HG03196 (cell line): ENCODE measurements around the gene TLE4.

ENCODE experiments used
- ATAC-seq: cut with Tn5 transposase; IDR thresholded peaks from one replicate; pipeline ENCODE4 v1.9.1; 2021; ENCODE audit not compliant: unreplicated experiment

Gene TLE4

GRCh38 chr9:79570448-79571308, 1.1 kb upstream of the TLE4 start:
- ATAC-seq, result no peak

- no peak for ATAC-seq
Measured at GRCh38 chr9:79572032-79572607, 355 bp downstream of the TLE4 start.

- no peak for ATAC-seq
Measured at GRCh38 chr9:79572608-79573411, 1.0 kb downstream of the TLE4 start.

- ATAC-seq, result no peak
Measured at GRCh38 chr9:79573412-79573923, 1.7 kb downstream of the TLE4 start.

GRCh38 chr9:79574136-79574535, 2.4 kb downstream of the TLE4 start:
- ATAC-seq, result no peak

- ATAC-seq, result no peak
Measured at GRCh38 chr9:79574781-79575180, 3.0 kb downstream of the TLE4 start.

GRCh38 chr9:79575547-79575946, 3.8 kb downstream of the TLE4 start:
- ATAC-seq, result no peak

GRCh38 chr9:79577969-79578723, 6.4 kb downstream of the TLE4 start:
- ATAC-seq, result no peak

- no peak for ATAC-seq
Measured at GRCh38 chr9:79578891-79579290, 7.1 kb downstream of the TLE4 start.

- no peak for ATAC-seq
Measured at GRCh38 chr9:79579624-79580023, 7.9 kb downstream of the TLE4 start.

- ATAC-seq, result no peak
Measured at GRCh38 chr9:79580055-79580454, 8.3 kb downstream of the TLE4 start.

- ATAC-seq, result no peak
Measured at GRCh38 chr9:79581388-79581787, 9.6 kb downstream of the TLE4 start.

- no peak for ATAC-seq
Measured at GRCh38 chr9:79581794-79582193, 10.0 kb downstream of the TLE4 start.

- ATAC-seq, result no peak
Measured at GRCh38 chr9:79583952-79584654, 12.3 kb downstream of the TLE4 start.

GRCh38 chr9:79584655-79584982, 12.9 kb downstream of the TLE4 start:
- ATAC-seq, result no peak

- no peak for ATAC-seq
Measured at GRCh38 chr9:79588488-79589223, 16.9 kb downstream of the TLE4 start.

- ATAC-seq, result no peak
Measured at GRCh38 chr9:79591458-79591857, 19.7 kb downstream of the TLE4 start.

- no peak for ATAC-seq
Measured at GRCh38 chr9:79592726-79593493, 21.1 kb downstream of the TLE4 start.
